H4 (cell line): Measurements from ENCODE around the gene TAAR2. TPM values are rescaled to one million over a fixed set of nuclear protein-coding genes. Genes with fewer than 3 reads are reported as not detected.
"Not testable (repeated sequence)": the region's sequence is repeated elsewhere in the genome, so short reads cannot be mapped to it uniquely, and the experiment has no call there.

Experiments
- DNase-seq: peaks from one replicate; pipeline ENCODE4 v3.0.0-alpha.2; 2015; ENCODE audit warnings: low spot score
- total RNA-seq: library from RNA; depleted of rRNA; stranded (reverse); fragments of >200 nt; shearing (Covaris generic); gene quantifications from 2 replicates; pipeline ENCODE4 v1.2.3, GENCODE V29; 2014; rRNA removed

TAAR2 gene
- not detected in 2 replicates for total RNA-seq

- no peak for DNase-seq
Observed at GRCh38 chr6:132624175-132624574, at the start of gene TAAR2. TSS of gene TAAR2 (minus strand) at chr6:132624275. CDS start at chr6:132624275, 0 bp downstream.

GRCh38 chr6:132673376-132674094, 49.5 kb upstream of the TAAR2 start:
- peak; percentile 33 for DNase-seq

- no peak for DNase-seq
Observed at GRCh38 chr6:132671295-132671694, 47.2 kb upstream of the TAAR2 start.

GRCh38 chr6:132669690-132670291, 45.7 kb upstream of the TAAR2 start:
- DNase-seq: peak; percentile 39

GRCh38 chr6:132666118-132666517, 42.0 kb upstream of the TAAR2 start:
- no peak for DNase-seq

GRCh38 chr6:132664309-132665034, 40.4 kb upstream of the TAAR2 start:
- no peak for DNase-seq

GRCh38 chr6:132663661-132664060, 39.6 kb upstream of the TAAR2 start:
- no peak for DNase-seq

GRCh38 chr6:132661906-132662305, 37.8 kb upstream of the TAAR2 start:
- no peak for DNase-seq

- DNase-seq: no peak
Observed at GRCh38 chr6:132659082-132659481, 35.0 kb upstream of the TAAR2 start, which contains the start of gene TAAR1. TSS of gene TAAR1 (minus strand) at chr6:132659182. CDS start at chr6:132646003, 13,179 bp downstream.

GRCh38 chr6:132651062-132651461, 27.0 kb upstream of the TAAR2 start:
- no peak for DNase-seq

- no peak for DNase-seq
Observed at GRCh38 chr6:132650429-132650828, 26.4 kb upstream of the TAAR2 start.

GRCh38 chr6:132648828-132649227, 24.8 kb upstream of the TAAR2 start:
- no peak for DNase-seq

GRCh38 chr6:132648356-132648755, 24.3 kb upstream of the TAAR2 start:
- peak; percentile 70 for DNase-seq

- no peak for DNase-seq
Observed at GRCh38 chr6:132643547-132643946, 19.5 kb upstream of the TAAR2 start.

- DNase-seq: not testable (repeated sequence)
Observed at GRCh38 chr6:132637135-132637534, 13.1 kb upstream of the TAAR2 start.

- not testable (repeated sequence) for DNase-seq
Observed at GRCh38 chr6:132635906-132636305, 11.8 kb upstream of the TAAR2 start.

- not testable (repeated sequence) for DNase-seq
Observed at GRCh38 chr6:132635288-132635687, 11.2 kb upstream of the TAAR2 start.

- no peak for DNase-seq
Observed at GRCh38 chr6:132634796-132635195, 10.7 kb upstream of the TAAR2 start.

- DNase-seq: no peak
Observed at GRCh38 chr6:132633362-132633761, 9.3 kb upstream of the TAAR2 start.

- no peak for DNase-seq
Observed at GRCh38 chr6:132623106-132623845, 799 bp downstream of the TAAR2 start.

GRCh38 chr6:132616677-132617076, 7.4 kb downstream of the TAAR2 start:
- no peak for DNase-seq

- DNase-seq: no peak
Observed at GRCh38 chr6:132614554-132614953, 9.5 kb downstream of the TAAR2 start.
